Measurements from ENCODE around the gene PACSIN3.
"Not testable (repeated sequence)": the region's sequence is repeated elsewhere in the genome, so short reads cannot be mapped to it uniquely, and the experiment has no call there.

PACSIN3 gene

DNA sequence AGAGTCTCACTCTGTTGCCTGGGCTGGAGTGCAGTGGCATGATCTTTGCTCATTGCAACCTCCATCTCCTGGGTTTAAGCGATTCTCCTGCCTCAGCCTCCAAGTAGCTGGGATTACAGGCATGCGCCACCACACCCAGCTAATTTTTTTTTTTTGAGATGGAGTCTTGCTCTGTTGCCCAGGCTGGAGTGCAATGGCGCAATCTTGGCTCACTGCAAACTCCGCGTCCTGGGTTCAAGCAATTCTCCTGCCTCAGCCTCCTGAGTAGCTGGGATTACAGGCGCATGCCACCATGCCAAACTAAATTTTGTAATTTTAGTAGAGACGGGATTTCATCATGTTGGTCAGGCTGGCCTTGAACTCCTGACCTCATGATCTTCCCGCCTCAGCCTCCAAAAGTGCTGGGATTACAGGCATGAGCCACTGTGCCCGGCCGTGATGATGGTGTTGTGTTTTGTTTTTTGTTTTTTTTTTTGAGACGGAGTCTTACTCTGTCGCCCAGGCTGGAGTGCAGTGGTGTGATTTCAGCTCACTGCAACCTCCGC lies 21.8 kb upstream of the PACSIN3 start:
- not testable (repeated sequence) for H3K36me3 Mint-ChIP-seq (ENCODE audit: low read depth); H3K4me1 Mint-ChIP-seq (ENCODE audit: low read depth); H3K27ac Mint-ChIP-seq; H3K9me3 Mint-ChIP-seq; H3K4me3 Mint-ChIP-seq; H3K27me3 Mint-ChIP-seq

DNA sequence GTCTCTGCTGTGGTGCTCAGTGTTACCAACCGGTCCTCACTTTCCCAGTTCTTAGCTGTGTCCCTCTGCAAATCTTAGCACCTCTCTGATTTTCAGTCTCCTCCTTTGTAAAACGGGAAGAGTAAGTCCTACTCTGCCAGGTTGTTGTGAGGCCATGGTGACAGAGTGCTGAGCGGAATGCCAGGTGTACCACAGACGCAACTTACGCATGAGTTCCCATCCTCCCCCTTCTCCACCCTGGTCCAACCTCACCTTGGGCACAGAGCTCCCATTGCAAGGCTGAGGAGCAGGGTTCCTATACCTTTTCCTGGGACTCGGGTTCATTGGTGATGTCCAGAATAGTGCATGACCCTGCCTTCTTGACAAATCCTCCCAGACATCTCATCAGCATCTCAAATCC lies 21.2 kb upstream of the PACSIN3 start:
- no peaks in the 10 kb centered on the region for H3K4me1 Mint-ChIP-seq (ENCODE audit: low read depth)

DNA sequence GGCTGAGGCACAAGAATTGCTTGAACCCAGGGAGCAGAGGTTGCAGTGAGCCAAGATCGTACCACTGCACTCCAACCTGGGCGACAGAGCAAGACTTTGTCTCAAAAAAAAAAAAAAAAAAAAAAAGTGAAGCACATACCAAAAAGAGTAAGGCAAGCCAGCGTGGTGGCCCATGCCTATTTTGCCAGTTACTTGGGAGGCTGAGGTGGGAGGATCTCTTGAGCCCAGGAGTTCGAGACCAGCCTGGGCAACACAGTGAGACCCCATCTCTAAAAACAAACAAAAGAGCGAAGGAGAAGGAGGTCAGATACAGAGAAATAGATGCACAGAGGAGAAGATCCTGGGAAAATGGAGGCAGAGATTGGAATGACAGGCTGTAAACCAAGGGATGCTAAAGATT lies 20.3 kb upstream of the PACSIN3 start:
- H3K9me3 Mint-ChIP-seq; H3K4me1 Mint-ChIP-seq (ENCODE audit: low read depth); H3K27me3 Mint-ChIP-seq; H3K4me3 Mint-ChIP-seq; H3K36me3 Mint-ChIP-seq (ENCODE audit: low read depth); H3K27ac Mint-ChIP-seq: not testable (repeated sequence)

More for the DNA sequence above, 21.2 kb upstream of the PACSIN3 start:
- H3K9me3 Mint-ChIP-seq = no peaks in the 10 kb centered on the region
- H3K36me3 Mint-ChIP-seq (ENCODE audit: low read depth) = no peaks in the 10 kb centered on the region
- H3K27ac Mint-ChIP-seq = no peak overlapping the region
- H3K27me3 Mint-ChIP-seq = no peaks in the 10 kb centered on the region
- H3K4me3 Mint-ChIP-seq = no peak overlapping the region

DNA sequence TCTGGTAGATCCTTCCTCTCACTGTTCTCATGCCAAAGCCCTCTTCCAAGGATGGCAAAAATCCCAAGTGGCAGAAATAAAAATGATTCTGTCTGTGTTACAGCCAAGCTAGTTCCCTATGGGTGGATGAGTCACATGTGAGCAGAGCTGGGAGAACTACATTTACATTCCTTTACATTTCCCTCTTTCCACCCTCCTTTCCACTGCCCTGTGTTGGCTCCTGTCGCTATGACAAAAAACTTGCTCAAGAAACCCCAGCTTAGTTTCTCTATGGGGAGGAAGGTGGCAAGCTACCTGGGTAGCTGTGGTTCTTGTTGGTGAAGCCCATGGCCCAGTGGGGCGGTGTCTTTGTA lies 18.4 kb upstream of the PACSIN3 start:
- Mint-ChIP-seq H3K27me3 (peaks cover 4% of the 10 kb centered on the region), H3K9me3 (no peaks in the 10 kb centered on the region), H3K4me1 (ENCODE audit: low read depth) (no peaks in the 10 kb centered on the region), H3K36me3 (ENCODE audit: low read depth) (no peaks in the 10 kb centered on the region), H3K4me3 (no peak overlapping the region), H3K27ac (no peak overlapping the region)

DNA sequence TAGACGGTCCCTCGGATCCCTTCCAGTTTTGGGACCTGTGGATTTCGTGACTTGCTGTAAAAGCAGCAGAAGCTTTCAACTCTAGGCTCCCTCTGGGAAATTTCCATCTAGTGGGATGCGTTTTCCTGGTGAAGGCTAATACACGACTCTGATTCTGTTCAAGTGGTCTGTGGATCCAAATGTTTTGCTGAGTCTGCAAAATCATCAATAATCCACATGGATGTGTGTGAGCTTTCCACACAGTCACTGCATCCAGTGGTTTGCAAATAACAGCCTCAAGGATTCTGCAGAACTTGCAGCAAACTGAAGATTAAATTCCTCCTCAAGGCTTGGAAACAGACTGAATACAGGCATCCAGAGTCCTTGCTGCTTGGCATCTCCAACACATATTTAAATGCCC lies 16.3 kb upstream of the PACSIN3 start:
- no peaks in the 10 kb centered on the region for H3K36me3 Mint-ChIP-seq (ENCODE audit: low read depth)
- no peak overlapping the region for H3K4me3 Mint-ChIP-seq
- peaks cover 4% of the 10 kb centered on the region for H3K27me3 Mint-ChIP-seq
- no peaks in the 10 kb centered on the region for H3K9me3 Mint-ChIP-seq
- no peaks in the 10 kb centered on the region for H3K4me1 Mint-ChIP-seq (ENCODE audit: low read depth)
- no peak overlapping the region for H3K27ac Mint-ChIP-seq

DNA sequence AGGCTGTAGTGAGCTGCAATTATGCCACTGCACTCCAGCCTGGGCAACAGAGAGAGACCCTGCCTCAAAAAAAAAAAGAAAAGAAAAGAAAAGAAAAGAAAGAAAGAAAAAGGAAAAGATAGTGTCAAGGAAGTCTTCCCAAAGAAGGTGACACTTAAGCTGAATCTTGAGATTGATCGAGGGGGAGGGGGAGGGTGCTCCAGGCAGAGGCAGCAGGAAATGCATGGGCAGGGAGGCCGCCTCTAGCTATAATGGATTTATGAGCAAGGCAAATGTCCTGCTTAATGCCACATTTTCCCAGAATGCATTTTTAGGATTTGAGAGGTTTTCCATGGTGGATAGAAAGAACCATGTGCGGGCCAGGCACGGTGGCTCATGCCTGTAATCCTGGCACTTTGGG lies 14.8 kb upstream of the PACSIN3 start:
- H3K27ac Mint-ChIP-seq = no peak overlapping the region
- H3K9me3 Mint-ChIP-seq = no peaks in the 10 kb centered on the region
- H3K27me3 Mint-ChIP-seq = peaks cover 4% of the 10 kb centered on the region
- no peak overlapping the region for H3K4me3 Mint-ChIP-seq
- H3K4me1 Mint-ChIP-seq (ENCODE audit: low read depth) = no peaks in the 10 kb centered on the region
- H3K36me3 Mint-ChIP-seq (ENCODE audit: low read depth) = no peaks in the 10 kb centered on the region

DNA sequence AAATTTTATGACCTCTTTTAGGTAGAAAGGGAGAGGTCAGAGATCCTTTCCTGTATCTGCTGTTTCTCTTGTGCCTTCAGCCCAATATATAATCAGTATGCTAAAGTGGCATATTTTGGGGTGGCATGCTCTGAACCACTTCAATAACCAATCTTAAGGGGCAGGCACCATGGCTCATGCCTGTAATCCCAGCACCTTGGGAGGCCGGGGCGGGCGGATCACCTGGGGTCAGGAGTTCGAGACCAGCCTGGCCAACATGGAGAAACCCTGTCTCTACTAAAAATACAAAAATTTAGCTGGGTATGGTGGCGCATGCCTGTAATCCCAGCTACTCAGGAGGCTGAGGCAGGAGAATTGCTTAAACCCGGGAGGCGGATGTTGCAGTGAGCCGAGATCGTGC lies 11.9 kb upstream of the PACSIN3 start:
- H3K27ac Mint-ChIP-seq, H3K4me3 Mint-ChIP-seq, H3K9me3 Mint-ChIP-seq: not testable (repeated sequence)

DNA sequence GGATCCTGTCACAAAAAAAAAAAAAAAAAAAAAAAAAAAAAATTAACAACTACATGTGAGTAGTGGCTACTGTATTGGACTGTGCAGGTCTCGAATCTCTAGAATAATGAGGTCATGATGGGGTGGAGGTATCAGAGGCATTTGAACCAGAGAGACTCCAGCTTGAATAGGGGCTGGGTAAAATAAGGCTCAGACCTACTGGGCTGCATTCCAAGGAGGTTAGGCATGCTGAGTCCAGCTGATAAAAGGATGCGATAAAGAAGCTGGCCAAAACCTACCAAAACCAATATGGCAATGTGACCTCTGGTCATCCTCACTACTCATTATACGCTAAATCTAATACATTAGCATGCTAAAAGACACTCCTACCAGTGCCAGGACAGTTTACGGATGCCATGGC lies 5.9 kb upstream of the PACSIN3 start:
- Mint-ChIP-seq H3K4me3 (no peak overlapping the region), H3K4me1 (ENCODE audit: low read depth) (peaks cover 4% of the 10 kb centered on the region), H3K36me3 (ENCODE audit: low read depth) (no peaks in the 10 kb centered on the region), H3K27ac (no peak overlapping the region), H3K27me3 (peaks cover 14% of the 10 kb centered on the region), H3K9me3 (no peaks in the 10 kb centered on the region)

More for the DNA sequence above, 11.9 kb upstream of the PACSIN3 start:
- not testable (repeated sequence) for H3K27me3 Mint-ChIP-seq; H3K36me3 Mint-ChIP-seq (ENCODE audit: low read depth); H3K4me1 Mint-ChIP-seq (ENCODE audit: low read depth)

DNA sequence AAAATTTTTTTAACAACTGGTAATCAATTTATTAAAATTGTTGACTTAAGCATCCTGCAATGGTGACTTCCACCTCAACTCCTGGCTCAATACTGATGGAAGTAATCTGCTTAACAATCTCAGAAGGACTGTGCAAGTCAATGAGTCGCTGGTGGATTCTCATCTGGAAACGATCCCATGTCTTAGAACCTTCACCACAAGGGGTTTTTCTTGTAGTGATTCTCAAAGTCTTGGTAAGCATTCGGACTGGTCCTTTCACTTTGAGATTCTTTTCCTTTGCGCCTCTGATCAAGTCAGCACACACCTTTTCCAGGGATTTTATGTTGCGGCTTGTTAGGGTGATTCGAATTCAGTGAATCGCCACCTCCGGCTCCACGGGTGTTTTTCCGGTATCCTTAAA lies 4.9 kb upstream of the PACSIN3 start:
- peaks cover 14% of the 10 kb centered on the region for H3K27me3 Mint-ChIP-seq
- not testable (repeated sequence) for H3K9me3 Mint-ChIP-seq; H3K4me3 Mint-ChIP-seq; H3K36me3 Mint-ChIP-seq (ENCODE audit: low read depth); H3K27ac Mint-ChIP-seq
- H3K4me1 Mint-ChIP-seq (ENCODE audit: low read depth) = peaks cover 11% of the 10 kb centered on the region

DNA sequence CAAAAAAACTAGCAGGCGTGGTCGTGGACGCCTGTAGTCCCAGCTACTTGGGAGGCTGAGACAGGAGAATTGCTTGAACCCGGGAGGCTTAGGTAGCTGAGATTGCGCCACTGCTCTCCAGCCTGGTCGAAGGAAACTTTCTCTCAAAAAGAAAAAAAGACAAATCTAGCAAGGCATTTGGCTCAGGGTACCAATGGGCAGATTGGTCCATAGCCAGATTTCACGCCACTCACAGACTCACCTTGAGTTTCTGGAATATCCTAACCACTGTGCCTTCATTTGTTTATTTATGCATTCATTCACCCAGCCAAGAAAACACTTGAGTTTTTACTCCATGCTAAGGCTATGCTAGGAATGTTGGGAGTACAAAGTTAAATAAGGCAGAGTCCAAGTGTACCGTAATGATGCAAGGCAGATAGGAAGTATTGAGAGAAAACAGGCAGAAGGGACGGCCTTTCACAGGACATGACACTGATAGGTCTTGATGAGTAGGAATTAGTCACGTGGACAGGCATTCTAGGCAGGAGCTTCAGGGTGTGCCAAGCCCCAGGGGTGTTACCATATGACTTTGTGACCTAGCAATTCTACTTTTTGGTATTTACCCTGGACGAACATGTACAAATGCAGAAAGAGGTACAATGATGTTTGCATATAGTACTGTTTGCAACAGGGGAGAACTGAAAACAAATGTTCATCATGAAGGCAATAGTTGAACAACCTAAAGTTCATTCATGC lies 3.0 kb upstream of the PACSIN3 start:
- no peak overlapping the region for H3K27ac Mint-ChIP-seq
- peaks cover 11% of the 10 kb centered on the region for H3K4me1 Mint-ChIP-seq (ENCODE audit: low read depth)
- H3K4me3 Mint-ChIP-seq = no peak overlapping the region
- no peaks in the 10 kb centered on the region for H3K9me3 Mint-ChIP-seq
- no peaks in the 10 kb centered on the region for H3K36me3 Mint-ChIP-seq (ENCODE audit: low read depth)
- peaks cover 14% of the 10 kb centered on the region for H3K27me3 Mint-ChIP-seq

DNA sequence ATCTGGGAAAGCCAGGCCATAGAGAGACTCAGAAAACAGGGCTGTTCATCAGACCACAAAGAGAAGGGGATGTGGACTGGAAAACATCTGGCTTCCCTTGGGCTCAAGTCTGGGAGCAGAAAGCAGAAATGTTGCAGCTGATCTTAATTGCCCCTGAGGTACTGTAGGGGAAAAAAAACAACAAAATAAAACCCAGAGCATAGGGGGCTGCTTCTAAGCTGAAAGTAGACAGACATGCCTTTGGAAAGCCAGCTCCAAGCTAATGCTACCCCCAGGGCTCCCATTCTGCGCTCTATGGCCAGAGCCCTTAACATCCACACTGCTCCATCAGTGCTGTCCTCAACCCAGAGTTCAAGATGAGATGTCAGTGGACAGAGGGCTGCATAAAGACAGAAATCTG lies 2.0 kb upstream of the PACSIN3 start:
- H3K27me3 Mint-ChIP-seq = peaks cover 18% of the 10 kb centered on the region
- no peak overlapping the region for H3K4me3 Mint-ChIP-seq
- H3K9me3 Mint-ChIP-seq = no peaks in the 10 kb centered on the region
- H3K27ac Mint-ChIP-seq = no peak overlapping the region
- peaks cover 11% of the 10 kb centered on the region for H3K4me1 Mint-ChIP-seq (ENCODE audit: low read depth)
- no peaks in the 10 kb centered on the region for H3K36me3 Mint-ChIP-seq (ENCODE audit: low read depth)

DNA sequence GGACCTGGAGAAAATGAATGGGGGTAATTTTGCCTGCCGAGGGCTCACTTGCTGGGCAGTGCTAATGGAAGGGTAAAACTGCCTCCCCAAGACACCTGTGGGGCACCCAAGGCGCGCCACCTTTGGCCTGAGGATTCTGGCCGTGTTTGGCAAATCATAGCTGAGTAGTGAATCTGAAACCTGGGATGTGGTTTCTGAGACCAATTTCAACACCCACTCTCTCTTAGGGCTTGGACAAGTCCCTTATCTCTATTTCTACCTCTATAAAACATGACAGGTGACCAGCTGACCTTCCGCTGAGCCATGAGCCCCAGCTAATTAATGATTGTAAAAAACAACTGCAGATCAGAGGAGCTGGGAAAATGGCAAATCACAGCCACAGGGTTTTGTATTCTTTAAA lies 1.5 kb upstream of the PACSIN3 start:
- no peaks in the 10 kb centered on the region for H3K36me3 Mint-ChIP-seq (ENCODE audit: low read depth)
- H3K27ac Mint-ChIP-seq = no peak overlapping the region
- H3K4me3 Mint-ChIP-seq = peak overlapping the region; percentile 77
- peaks cover 11% of the 10 kb centered on the region for H3K4me1 Mint-ChIP-seq (ENCODE audit: low read depth)
- no peaks in the 10 kb centered on the region for H3K9me3 Mint-ChIP-seq
- H3K27me3 Mint-ChIP-seq = peaks cover 18% of the 10 kb centered on the region

DNA sequence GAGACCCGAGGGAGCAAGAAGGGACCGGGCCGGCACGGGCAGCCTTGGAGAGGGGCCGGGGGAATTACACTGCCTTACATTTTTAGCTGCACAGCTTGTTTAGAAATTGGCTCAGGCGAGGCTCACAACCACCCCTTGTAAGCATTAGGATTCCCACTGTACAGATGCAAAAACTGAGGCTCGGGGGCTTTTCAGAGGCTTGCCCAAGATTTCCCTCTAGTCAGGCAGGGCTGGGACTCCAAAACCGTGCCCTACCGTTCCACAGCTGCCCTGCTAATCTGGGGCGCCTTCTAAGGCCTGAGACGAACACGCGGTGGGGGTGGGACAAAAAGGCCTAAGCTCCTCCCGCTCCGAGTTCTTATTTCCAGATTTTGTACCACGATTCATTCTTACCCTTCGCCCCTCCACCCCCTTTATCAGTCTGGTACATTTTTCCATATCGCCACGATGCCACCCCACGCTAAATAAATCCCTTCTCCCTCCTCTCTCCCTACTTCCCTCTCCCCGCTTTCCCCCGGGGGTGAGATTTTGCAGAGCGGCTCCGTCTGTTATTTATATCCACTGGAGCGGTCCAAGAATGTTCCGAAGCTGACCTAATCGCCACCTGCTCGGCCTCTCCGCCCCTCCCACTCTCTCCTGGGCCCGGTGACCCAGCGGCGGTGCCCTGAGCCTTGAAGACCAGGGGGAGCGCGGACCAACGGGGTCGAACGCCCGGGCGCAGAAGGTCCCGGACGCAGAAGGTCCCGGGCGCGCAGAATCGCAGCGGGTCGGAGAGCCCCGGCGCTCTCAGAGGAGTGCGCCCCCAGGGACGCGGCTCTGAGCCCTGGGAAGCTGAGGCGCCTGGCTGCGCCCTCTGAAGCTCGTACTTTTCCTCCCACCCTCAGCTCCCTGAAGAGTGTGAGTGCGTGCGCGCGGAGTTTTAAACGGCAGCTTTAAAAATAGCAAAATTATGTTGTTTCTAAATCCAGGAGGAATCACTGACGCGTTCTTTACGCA lies 764 bp upstream of the PACSIN3 start:
- Mint-ChIP-seq H3K36me3 (ENCODE audit: low read depth) (no peaks in the 10 kb centered on the region), H3K27me3 (peaks cover 18% of the 10 kb centered on the region), H3K9me3 (no peaks in the 10 kb centered on the region), H3K4me3 (peak overlapping the region; percentile 77), H3K27ac (peak overlapping the region; percentile 83), H3K4me1 (ENCODE audit: low read depth) (peaks cover 11% of the 10 kb centered on the region)

DNA sequence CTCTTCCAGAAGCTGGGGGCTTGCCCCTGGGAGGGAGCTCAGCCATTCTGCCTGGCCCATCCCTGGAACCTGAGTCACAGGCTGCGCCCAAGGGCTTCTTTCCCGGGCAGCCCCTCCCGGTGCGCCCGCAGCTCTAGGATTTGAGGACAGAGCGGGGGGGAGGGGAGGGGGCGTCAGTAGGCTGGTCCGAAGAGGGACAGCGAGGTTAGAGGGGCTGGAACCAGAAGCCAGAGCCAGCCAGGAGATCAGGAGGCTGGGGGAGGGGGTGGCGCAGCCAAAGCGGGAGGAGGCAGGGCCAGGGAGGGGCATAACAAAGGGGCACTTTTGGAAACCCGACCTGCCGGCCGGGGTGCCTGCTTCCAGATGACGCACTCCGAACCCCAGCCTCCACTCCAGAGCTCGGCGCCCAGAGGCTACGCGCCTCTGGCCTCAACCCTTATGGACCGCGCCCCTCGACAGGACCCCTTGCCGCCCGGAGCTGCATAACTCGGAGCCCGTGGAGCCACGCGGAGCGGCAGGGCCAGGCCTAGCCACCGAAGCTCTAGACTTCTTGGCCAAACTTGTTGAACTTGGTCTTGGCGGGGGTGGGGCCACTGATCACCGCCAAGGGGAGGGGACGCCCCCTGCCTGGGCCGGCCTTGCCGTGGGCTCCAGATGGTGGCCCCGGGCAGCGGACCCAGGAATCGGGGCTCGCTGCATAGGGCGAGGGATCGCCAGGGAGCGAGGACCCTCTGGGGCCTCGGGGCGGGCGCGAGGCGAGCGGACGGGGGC lies 744 bp downstream of the PACSIN3 start:
- peaks cover 11% of the 10 kb centered on the region for H3K4me1 Mint-ChIP-seq (ENCODE audit: low read depth)
- H3K4me3 Mint-ChIP-seq = peak overlapping the region; percentile 75
- no peaks in the 10 kb centered on the region for H3K36me3 Mint-ChIP-seq (ENCODE audit: low read depth)

More for the DNA sequence above, 744 bp downstream of the PACSIN3 start:
- Mint-ChIP-seq H3K9me3 (no peaks in the 10 kb centered on the region), H3K27ac (no peak overlapping the region), H3K27me3 (peaks cover 18% of the 10 kb centered on the region)

Data from stimulated activated naive CD8-positive, alpha-beta T cell treated with anti-CD3 and anti-CD28 coated beads, Interleukin-15, Interleukin-2, amounts not matched to agents 100 ng/mL and 50 ng/mL, for 24 hours (primary cell).